ENCODE results near the gene SORBS2. TPM values are rescaled to one million over a fixed set of nuclear protein-coding genes. Genes with fewer than 3 reads are reported as not detected.

Gene SORBS2
- total RNA-seq, 4 donors from 2014 or later = 21.5 to 118 (median 29.5) TPM

- DNase-seq = no peak
- no peak overlapping the region for H3K4me3 ChIP-seq
- H3K27me3 ChIP-seq = no peaks in the 10 kb centered on the region
- no peaks in the 10 kb centered on the region for H3K9me3 ChIP-seq
- H3K27ac ChIP-seq = no peak overlapping the region
- intact Hi-C loops (cut with DNase I; ENCODE audit: low total_unique reads) = no loop called here
- no peaks in the 10 kb centered on the region for H3K4me1 ChIP-seq
- no peak for TF ChIP-seq CTCF (IDR thresholded peaks at IDR 0.05)
- no peak for TF ChIP-seq POLR2A (IDR thresholded peaks at IDR 0.05)
- no peaks in the 10 kb centered on the region for H3K36me3 ChIP-seq
Observed at GRCh38 chr4:185664481-185664880, 147.5 kb downstream of the SORBS2 start.

- Histone ChIP-seq H3K4me1 (no peaks in the 10 kb centered on the region), H3K27ac (no peak overlapping the region), H3K4me3 (no peak overlapping the region), H3K36me3 (no peaks in the 10 kb centered on the region), H3K27me3 (no peaks in the 10 kb centered on the region), H3K9me3 (no peaks in the 10 kb centered on the region)
- TF ChIP-seq POLR2A (IDR thresholded peaks at IDR 0.05) = no peak
- TF ChIP-seq CTCF (IDR thresholded peaks at IDR 0.05) = no peak
- no peak for DNase-seq
- intact Hi-C loops (cut with DNase I; ENCODE audit: low total_unique reads) = no loop called here
Observed at GRCh38 chr4:185662030-185662778, 149.8 kb downstream of the SORBS2 start.

- intact Hi-C loops (cut with DNase I; ENCODE audit: low total_unique reads) = no loop called here
- Histone ChIP-seq H3K4me3 (no peak overlapping the region), H3K9me3 (no peaks in the 10 kb centered on the region), H3K27me3 (no peaks in the 10 kb centered on the region), H3K27ac (no peak overlapping the region), H3K4me1 (no peaks in the 10 kb centered on the region), H3K36me3 (no peaks in the 10 kb centered on the region)
- no peak for TF ChIP-seq POLR2A (IDR thresholded peaks at IDR 0.05)
- TF ChIP-seq CTCF (IDR thresholded peaks at IDR 0.05) = no peak
- no peak for DNase-seq
Observed at GRCh38 chr4:185660340-185660739, 151.7 kb downstream of the SORBS2 start.

DNA sequence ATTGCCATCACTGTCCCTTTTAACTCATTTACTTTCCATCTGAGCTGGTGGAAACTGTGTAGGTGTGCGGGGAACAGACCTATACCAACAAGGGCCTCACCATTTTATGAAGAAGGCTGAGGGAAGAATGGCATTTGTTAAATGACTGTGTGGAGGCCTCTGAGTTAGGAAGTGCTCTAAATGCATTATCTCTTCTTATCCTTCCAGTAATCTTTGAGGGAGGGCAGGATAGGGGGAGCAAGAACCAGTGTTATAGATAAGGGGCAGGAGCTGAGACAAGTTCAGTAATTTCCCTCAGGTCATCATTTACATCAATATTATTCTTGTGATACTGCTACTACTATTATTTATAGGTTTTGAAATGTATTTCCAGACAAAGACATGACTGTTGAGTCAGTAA lies 154.3 kb downstream of the SORBS2 start:
- Histone ChIP-seq H3K4me1 (no peaks in the 10 kb centered on the region), H3K4me3 (no peak overlapping the region), H3K9me3 (no peaks in the 10 kb centered on the region), H3K27me3 (no peaks in the 10 kb centered on the region), H3K27ac (no peak overlapping the region), H3K36me3 (no peaks in the 10 kb centered on the region)
- no peak for DNase-seq
- intact Hi-C loops (cut with DNase I; ENCODE audit: low total_unique reads) = no loop called here
- TF ChIP-seq POLR2A (IDR thresholded peaks at IDR 0.05) (no peak), CTCF (IDR thresholded peaks at IDR 0.05) (no peak)

- Histone ChIP-seq H3K27ac (peak overlapping the region in 1 of 2 donors; percentile 3), H3K36me3 (no peaks in the 10 kb centered on the region), H3K4me1 (no peaks in the 10 kb centered on the region), H3K9me3 (no peaks in the 10 kb centered on the region), H3K27me3 (no peaks in the 10 kb centered on the region), H3K4me3 (no peak overlapping the region)
- no peak for DNase-seq
- intact Hi-C loops (cut with DNase I; ENCODE audit: low total_unique reads) = no loop called here
- no peak for TF ChIP-seq CTCF (IDR thresholded peaks at IDR 0.05)
Observed at GRCh38 chr4:185657183-185657582, 154.8 kb downstream of the SORBS2 start.

Measured in uterus (tissue), 4 donors.